ENCODE measurements around the gene OR52W1. TPM values are rescaled to one million over a fixed set of nuclear protein-coding genes. Genes with fewer than 3 reads are reported as not detected.

Gene OR52W1
- total RNA-seq, 3 donors from 2014 or later (not counting 1 experiment from before 2014, with no cell fraction given): not detected

GRCh38 chr11:6206456-6207180 is 7.6 kb downstream of the OR52W1 start:
- Histone ChIP-seq H3K27me3 (ENCODE audit: control insufficient read depth, insufficient read depth, low read length) (no peaks in the 10 kb centered on the region), H3K27ac (ENCODE audit: low read length) (no peak overlapping the region), H3K9me3 (ENCODE audit: control insufficient read depth, insufficient read depth, low read length) (no peaks in the 10 kb centered on the region), H3K36me3 (ENCODE audit: control insufficient read depth, insufficient read depth, low read length) (peaks cover 34% of the 10 kb centered on the region), H3K4me1 (ENCODE audit: control insufficient read depth, insufficient read depth, low read length) (peaks cover 25% of the 10 kb centered on the region), H3K4me3 (ENCODE audit: low read length) (no peak overlapping the region)
- ATAC-seq: no peak
- no peak for TF ChIP-seq CTCF (IDR thresholded peaks at IDR 0.05)
- Mint-ChIP-seq H3K4me1 (peaks cover 44 to 55% of the 10 kb centered on the region in 2 donors), H3K27ac (peak overlapping the region; percentile 89 to 90), H3K27me3 (ENCODE audit: low read depth in 2 of 2) (no peaks in the 10 kb centered on the region), H3K9me3 (peaks cover 0 to 3% of the 10 kb centered on the region in 2 donors), H3K36me3 (peaks cover 7% of the 10 kb centered on the region), H3K4me3 (no peak overlapping the region)
- WGBS (ENCODE audit: insufficient coverage): 80% methylated on average over 3 of the region's 3 CpGs
- no peak for DNase-seq
- intact Hi-C loops (cut with micrococcal nuclease): no loop called here

GRCh38 chr11:6209801-6210200 is 10.8 kb downstream of the OR52W1 start:
- 99% methylated on average over 12 of the region's 12 CpGs for WGBS (ENCODE audit: insufficient coverage)
- Mint-ChIP-seq H3K9me3 (no peaks in the 10 kb centered on the region), H3K27ac (peak overlapping the region; percentile 53 to 68), H3K4me1 (peaks cover 13 to 23% of the 10 kb centered on the region in 2 donors), H3K27me3 (ENCODE audit: low read depth in 2 of 2) (no peaks in the 10 kb centered on the region), H3K36me3 (peaks cover 7% of the 10 kb centered on the region), H3K4me3 (no peak overlapping the region)
- H3K27me3 ChIP-seq (ENCODE audit: control insufficient read depth, insufficient read depth, low read length): no peaks in the 10 kb centered on the region
- H3K27ac ChIP-seq (ENCODE audit: low read length): no peak overlapping the region
- H3K36me3 ChIP-seq (ENCODE audit: control insufficient read depth, insufficient read depth, low read length): peaks cover 62% of the 10 kb centered on the region
- H3K4me1 ChIP-seq (ENCODE audit: control insufficient read depth, insufficient read depth, low read length): peaks cover 5% of the 10 kb centered on the region
- intact Hi-C loops (cut with micrococcal nuclease): no loop called here
- no peak for DNase-seq
- H3K4me3 ChIP-seq (ENCODE audit: low read length): no peak overlapping the region
- TF ChIP-seq CTCF (IDR thresholded peaks at IDR 0.05): no peak
- H3K9me3 ChIP-seq (ENCODE audit: control insufficient read depth, insufficient read depth, low read length): no peaks in the 10 kb centered on the region
- no peak for ATAC-seq

GRCh38 chr11:6210274-6210955 is 11.4 kb downstream of the OR52W1 start:
- Histone ChIP-seq H3K4me1 (ENCODE audit: control insufficient read depth, insufficient read depth, low read length) (peaks cover 2% of the 10 kb centered on the region), H3K4me3 (ENCODE audit: low read length) (no peak overlapping the region), H3K36me3 (ENCODE audit: control insufficient read depth, insufficient read depth, low read length) (peaks cover 65% of the 10 kb centered on the region), H3K9me3 (ENCODE audit: control insufficient read depth, insufficient read depth, low read length) (no peaks in the 10 kb centered on the region), H3K27me3 (ENCODE audit: control insufficient read depth, insufficient read depth, low read length) (no peaks in the 10 kb centered on the region), H3K27ac (ENCODE audit: low read length) (no peak overlapping the region)
- TF ChIP-seq CTCF (IDR thresholded peaks at IDR 0.05): no peak
- DNase-seq (no peak), ATAC-seq (no peak)
- Mint-ChIP-seq H3K4me1 (peaks cover 8 to 17% of the 10 kb centered on the region in 2 donors), H3K36me3 (peaks cover 11% of the 10 kb centered on the region), H3K9me3 (no peaks in the 10 kb centered on the region), H3K27me3 (ENCODE audit: low read depth in 2 of 2) (no peaks in the 10 kb centered on the region), H3K4me3 (no peak overlapping the region), H3K27ac (peak overlapping the region in 1 of 2 donors; percentile 63)
- 99% methylated on average over 9 of the region's 9 CpGs for WGBS (ENCODE audit: insufficient coverage)
- intact Hi-C loops (cut with micrococcal nuclease): no loop called here

All from natural killer cell (primary cell).